CD4-positive, alpha-beta T cell treated with Interleukin-6 for 4 hours (primary cell): ENCODE results near the gene SCN4B.
A peak's percentile ranks its signal among the peaks of the same experiment; 100 is the strongest.

ENCODE experiments used
- DNase-seq: peaks from one replicate; pipeline ENCODE4 v3.0.0-alpha.2; 2020; ENCODE audit warnings: mixed read lengths

Gene SCN4B

GRCh38 chr11:118149493-118149892, 3.1 kb downstream of the SCN4B start:
- no peak for DNase-seq

GRCh38 chr11:118148856-118149255, 3.8 kb downstream of the SCN4B start:
- DNase-seq = no peak

- no peak for DNase-seq
These were observed 4.4 kb downstream of the SCN4B start for GRCh38 chr11:118148240-118148639.

GRCh38 chr11:118147502-118147901, 5.1 kb downstream of the SCN4B start:
- no peak for DNase-seq

- no peak for DNase-seq
These were observed 6.1 kb downstream of the SCN4B start for GRCh38 chr11:118146554-118146953.

GRCh38 chr11:118145285-118146227, 7.1 kb downstream of the SCN4B start:
- peak; percentile 93 for DNase-seq

- DNase-seq = no peak
These were observed 8.0 kb downstream of the SCN4B start for GRCh38 chr11:118144301-118145268.

GRCh38 chr11:118143661-118144185, 8.9 kb downstream of the SCN4B start:
- no peak for DNase-seq

- DNase-seq = no peak
These were observed 9.8 kb downstream of the SCN4B start for GRCh38 chr11:118142809-118143208.

- DNase-seq = no peak
These were observed 10.5 kb downstream of the SCN4B start for GRCh38 chr11:118142081-118142480.

- DNase-seq = no peak
These were observed 13.0 kb downstream of the SCN4B start for GRCh38 chr11:118139578-118139977.

- DNase-seq = no peak
These were observed 13.7 kb downstream of the SCN4B start for GRCh38 chr11:118138839-118139420.

GRCh38 chr11:118136801-118137200, 15.8 kb downstream of the SCN4B start:
- no peak for DNase-seq

- no peak for DNase-seq
These were observed 16.3 kb downstream of the SCN4B start for GRCh38 chr11:118136341-118136740.

- DNase-seq = no peak
These were observed 16.8 kb downstream of the SCN4B start for GRCh38 chr11:118135796-118136165.

- DNase-seq = no peak
These were observed 17.4 kb downstream of the SCN4B start for GRCh38 chr11:118135051-118135795.

- DNase-seq = no peak
These were observed 18.8 kb downstream of the SCN4B start for GRCh38 chr11:118133816-118134215.

- no peak for DNase-seq
These were observed 20.1 kb downstream of the SCN4B start for GRCh38 chr11:118132385-118133151.

GRCh38 chr11:118129471-118130172, 23.0 kb downstream of the SCN4B start:
- no peak for DNase-seq

- DNase-seq = no peak
These were observed 23.7 kb downstream of the SCN4B start for GRCh38 chr11:118128721-118129470.
